Measurements from ENCODE around the gene GRID1. TPM values are rescaled to one million over a fixed set of nuclear protein-coding genes. Genes with fewer than 3 reads are reported as not detected.

The GRID1 gene
- total RNA-seq, 4 donors from 2014 or later = 0.40 to 1.9 (median 1.00) TPM

DNA sequence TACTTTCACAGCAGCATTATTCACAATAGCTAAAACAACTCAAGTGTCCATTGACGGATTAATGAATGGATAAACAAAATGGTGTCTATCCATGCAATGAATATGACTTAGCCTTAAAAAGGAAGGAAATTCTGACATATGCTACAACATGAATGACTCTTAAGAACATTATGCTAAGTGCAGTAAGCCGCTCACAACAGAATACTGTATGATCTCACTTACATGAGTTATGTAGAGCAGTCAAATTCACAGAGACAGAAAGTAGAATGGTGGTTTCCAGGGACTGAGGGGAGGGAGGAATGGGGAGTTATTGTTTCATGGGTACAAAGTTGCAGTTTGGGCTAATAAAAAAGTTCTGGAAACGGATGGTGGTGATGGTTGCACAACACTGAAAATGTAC, 282.0 kb downstream of the GRID1 start:
- in situ Hi-C loops (cut with MboI; ENCODE audit: low pct_ligation_motif_present in 1 of 4, low pct_unique_long_range_greater_than_20kb in 1 of 4, low sequenced_read_pairs in 3 of 4) = loop anchor here in 1 of 4 donors (25.0 kb wide), 1 partner anchor 278 kb away; the partner anchor contains the start of gene GRID1

DNA sequence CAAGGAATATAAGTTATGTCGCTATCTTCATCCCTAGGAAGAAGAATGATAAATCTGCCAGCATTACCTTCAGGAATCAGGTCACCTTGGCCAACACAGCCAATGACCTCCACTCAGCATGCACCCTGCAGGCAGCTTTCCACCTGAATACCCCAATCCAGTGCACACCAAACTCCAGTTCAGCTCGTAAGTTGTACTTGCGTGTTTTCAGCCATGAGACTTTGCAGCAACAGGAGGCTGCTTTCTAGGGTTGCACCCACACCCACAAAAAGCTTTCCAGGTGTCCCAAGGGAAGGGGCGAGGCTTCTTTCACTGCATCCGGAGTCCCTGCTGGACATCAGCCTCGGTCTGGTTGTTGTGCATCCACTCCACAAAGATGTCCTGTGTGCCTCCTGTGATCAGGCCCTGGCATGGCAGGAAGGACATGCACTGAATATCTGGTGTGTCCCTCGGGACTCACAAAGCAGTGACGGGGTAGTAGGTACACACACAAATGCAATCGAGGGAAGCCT, 282.9 kb downstream of the GRID1 start:
- no peak for DNase-seq
- no peak overlapping the region for H3K4me3 ChIP-seq
- no peaks in the 10 kb centered on the region for H3K9me3 ChIP-seq
- TF ChIP-seq POLR2A (IDR thresholded peaks at IDR 0.05) (no peak), POLR2AphosphoS5 (IDR thresholded peaks at IDR 0.05) (no peak), EP300 (IDR thresholded peaks at IDR 0.05; ENCODE audit: low read depth) (no peak)
- TF ChIP-seq, protein P1, sequence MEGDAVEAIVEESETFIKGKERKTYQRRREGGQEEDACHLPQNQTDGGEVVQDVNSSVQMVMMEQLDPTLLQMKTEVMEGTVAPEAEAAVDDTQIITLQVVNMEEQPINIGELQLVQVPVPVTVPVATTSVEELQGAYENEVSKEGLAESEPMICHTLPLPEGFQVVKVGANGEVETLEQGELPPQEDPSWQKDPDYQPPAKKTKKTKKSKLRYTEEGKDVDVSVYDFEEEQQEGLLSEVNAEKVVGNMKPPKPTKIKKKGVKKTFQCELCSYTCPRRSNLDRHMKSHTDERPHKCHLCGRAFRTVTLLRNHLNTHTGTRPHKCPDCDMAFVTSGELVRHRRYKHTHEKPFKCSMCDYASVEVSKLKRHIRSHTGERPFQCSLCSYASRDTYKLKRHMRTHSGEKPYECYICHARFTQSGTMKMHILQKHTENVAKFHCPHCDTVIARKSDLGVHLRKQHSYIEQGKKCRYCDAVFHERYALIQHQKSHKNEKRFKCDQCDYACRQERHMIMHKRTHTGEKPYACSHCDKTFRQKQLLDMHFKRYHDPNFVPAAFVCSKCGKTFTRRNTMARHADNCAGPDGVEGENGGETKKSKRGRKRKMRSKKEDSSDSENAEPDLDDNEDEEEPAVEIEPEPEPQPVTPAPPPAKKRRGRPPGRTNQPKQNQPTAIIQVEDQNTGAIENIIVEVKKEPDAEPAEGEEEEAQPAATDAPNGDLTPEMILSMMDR (IDR thresholded peaks at IDR 0.05) = no peak
- H3K27me3 ChIP-seq = no peaks in the 10 kb centered on the region
- H3K36me3 ChIP-seq = no peaks in the 10 kb centered on the region
- in situ Hi-C loops (cut with MboI; ENCODE audit: low pct_ligation_motif_present in 1 of 4, low pct_unique_long_range_greater_than_20kb in 1 of 4, low sequenced_read_pairs in 3 of 4) (loop anchor here in 1 of 4 donors (25.0 kb wide), 1 partner anchor 279 kb away; the partner anchor contains the start of gene GRID1), intact Hi-C loops (cut with DNase I; ENCODE audit: low total_unique reads) (no loop called here)
- H3K27ac ChIP-seq = no peak overlapping the region
- 80 to 89% methylated on average over 2 to 9 of the region's 9 CpGs for WGBS, 2 donors (ENCODE audit: low coverage in 1 of 2)
- H3K4me1 ChIP-seq = no peaks in the 10 kb centered on the region

More for the DNA sequence above, 282.0 kb downstream of the GRID1 start:
- TF ChIP-seq EP300 (IDR thresholded peaks at IDR 0.05; ENCODE audit: low read depth) (no peak), POLR2A (IDR thresholded peaks at IDR 0.05) (no peak), POLR2AphosphoS5 (IDR thresholded peaks at IDR 0.05) (no peak)
- TF ChIP-seq, protein P1 (IDR thresholded peaks at IDR 0.05) = no peak
- Histone ChIP-seq H3K27ac (no peak overlapping the region), H3K4me3 (no peak overlapping the region), H3K9me3 (no peaks in the 10 kb centered on the region), H3K36me3 (no peaks in the 10 kb centered on the region), H3K4me1 (no peaks in the 10 kb centered on the region), H3K27me3 (no peaks in the 10 kb centered on the region)
- DNase-seq = no peak
- intact Hi-C loops (cut with DNase I; ENCODE audit: low total_unique reads) = no loop called here
- WGBS, 2 donors (ENCODE audit: low coverage in 1 of 2) = 63 to 70% methylated on average over 3 of the region's 3 CpGs

DNA sequence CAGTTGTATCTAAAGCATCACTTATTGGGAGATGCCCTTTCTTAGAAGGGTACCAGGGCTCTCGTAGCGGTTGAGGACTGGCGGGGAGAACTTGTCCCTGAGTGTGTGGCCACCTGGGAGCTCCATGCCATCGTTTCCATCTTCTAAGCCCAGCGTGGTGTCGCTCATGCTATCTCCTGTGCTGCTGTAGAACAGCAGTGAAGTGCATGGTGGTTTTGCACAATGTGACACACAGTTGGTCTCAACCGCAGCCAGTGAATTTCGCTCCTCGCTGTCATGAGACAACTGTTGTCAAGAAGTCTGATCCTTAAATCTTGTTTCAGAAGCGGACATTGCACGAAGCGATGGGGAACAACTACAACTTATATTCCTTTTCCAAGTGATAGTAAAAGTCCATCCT, 283.4 kb downstream of the GRID1 start:
- 79 to 88% methylated on average over 11 to 12 of the region's 12 CpGs for WGBS, 2 donors (ENCODE audit: low coverage in 1 of 2)
- Histone ChIP-seq H3K9me3 (no peaks in the 10 kb centered on the region), H3K4me3 (no peak overlapping the region), H3K27me3 (no peaks in the 10 kb centered on the region), H3K27ac (no peak overlapping the region), H3K36me3 (no peaks in the 10 kb centered on the region), H3K4me1 (no peaks in the 10 kb centered on the region)
- no peak for DNase-seq
- intact Hi-C loops (cut with DNase I; ENCODE audit: low total_unique reads) = no loop called here
- TF ChIP-seq EP300 (IDR thresholded peaks at IDR 0.05; ENCODE audit: low read depth) = no peak
- no peak for TF ChIP-seq POLR2A (IDR thresholded peaks at IDR 0.05)
- TF ChIP-seq, protein P1 (IDR thresholded peaks at IDR 0.05) = no peak
- TF ChIP-seq POLR2AphosphoS5 (IDR thresholded peaks at IDR 0.05) = no peak
- in situ Hi-C loops (cut with MboI; ENCODE audit: low pct_ligation_motif_present in 1 of 4, low pct_unique_long_range_greater_than_20kb in 1 of 4, low sequenced_read_pairs in 3 of 4) = loop anchor here in 1 of 4 donors (25.0 kb wide), 1 partner anchor 279 kb away; the partner anchor contains the start of gene GRID1

DNA sequence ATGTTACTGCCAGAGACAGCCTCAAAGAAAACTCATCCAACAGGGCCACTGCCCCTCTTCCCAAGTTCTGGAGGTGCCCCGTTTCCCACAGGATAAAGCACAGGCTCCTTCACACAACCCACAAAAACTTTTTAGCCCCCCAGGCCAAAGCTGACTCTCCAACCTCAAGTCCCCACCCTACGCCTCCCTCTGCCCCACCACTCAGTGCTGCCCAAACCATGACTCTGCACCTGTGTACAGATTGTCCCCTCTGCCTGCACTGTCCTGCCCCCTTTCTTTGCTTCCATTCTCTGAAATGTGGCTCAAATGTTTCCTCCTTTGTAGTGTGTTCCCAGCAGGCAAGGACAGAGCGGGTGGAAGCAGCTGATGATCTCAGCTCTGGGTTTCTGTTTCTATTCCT, 284.0 kb downstream of the GRID1 start:
- no peaks in the 10 kb centered on the region for H3K27me3 ChIP-seq
- H3K4me3 ChIP-seq = no peak overlapping the region
- no peak for DNase-seq
- intact Hi-C loops (cut with DNase I; ENCODE audit: low total_unique reads) (loop anchor here (1.0 kb wide), 1 partner anchor 28 kb away; no protein-coding TSS in a partner anchor), in situ Hi-C loops (cut with MboI; ENCODE audit: low pct_ligation_motif_present in 1 of 4, low pct_unique_long_range_greater_than_20kb in 1 of 4, low sequenced_read_pairs in 3 of 4) (loop anchor here in 1 of 4 donors (25.0 kb wide), 1 partner anchor 280 kb away; the partner anchor contains the start of gene GRID1)
- TF ChIP-seq POLR2AphosphoS5 (IDR thresholded peaks at IDR 0.05) (no peak), POLR2A (IDR thresholded peaks at IDR 0.05) (no peak), EP300 (IDR thresholded peaks at IDR 0.05; ENCODE audit: low read depth) (no peak)
- TF ChIP-seq, protein P1 (IDR thresholded peaks at IDR 0.05) = no peak
- no peaks in the 10 kb centered on the region for H3K36me3 ChIP-seq
- no peak overlapping the region for H3K27ac ChIP-seq
- WGBS, 2 donors (ENCODE audit: low coverage in 1 of 2) = 81 to 94% methylated on average over 3 of the region's 3 CpGs
- no peaks in the 10 kb centered on the region for H3K4me1 ChIP-seq
- H3K9me3 ChIP-seq = no peaks in the 10 kb centered on the region
